H1 (cell line): Measurements from ENCODE around the gene DDX3X.

Experiments
- CTCF ChIP-seq, 3 experiments: IDR thresholded peaks; 1 replicate in 2 of 3; 2 replicates in 1 of 3; pipeline versions ENCODE4 v1.5.1 to v1.6.1; 2011; ENCODE audit warnings: low read length in 3 of 3, mild to moderate bottlenecking in 3 of 3, inconsistent platforms in 2 of 3, low read depth in 1 of 3, moderate library complexity in 1 of 3; ENCODE audit not compliant: insufficient read depth in 1 of 3; ENCODE audit errors: control extremely low read depth in 1 of 3
- EP300 ChIP-seq, 2 experiments: IDR thresholded peaks; 1 replicate in 1 of 2; 2 replicates in 1 of 2; pipeline ENCODE4 v1.6.1; 2011 to 2012; ENCODE audit warnings: low read depth in 2 of 2, low read length in 2 of 2, mild to moderate bottlenecking in 2 of 2, borderline replicate concordance in 1 of 2, inconsistent platforms in 1 of 2, moderate library complexity in 1 of 2

DNA sequence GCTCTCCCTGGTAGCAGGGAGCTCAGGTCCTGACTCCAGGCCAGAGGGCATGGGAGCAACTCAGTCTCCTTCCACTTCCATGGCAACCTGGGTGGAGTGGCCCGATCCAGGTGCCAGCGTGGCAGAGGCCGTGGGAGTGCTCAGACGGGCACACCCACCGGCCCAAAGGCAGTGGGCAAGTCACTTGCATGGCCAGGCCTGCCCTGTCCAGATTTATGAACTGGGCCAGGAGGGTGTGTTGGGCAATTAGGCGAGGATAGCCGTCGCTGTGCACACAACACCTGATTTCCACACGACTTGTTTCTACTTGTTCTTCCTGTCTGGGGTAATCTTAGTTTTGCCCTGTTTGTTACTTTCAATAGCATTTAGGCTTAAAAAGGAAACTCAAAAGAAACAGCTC is 57.6 kb downstream of the DDX3X start:
- TF ChIP-seq CTCF (IDR thresholded peaks at IDR 0.05; ENCODE audit: control extremely low read depth in 1 of 3, insufficient read depth in 1 of 3, low read depth in 1 of 3, low read length in 3 of 3): no peak
- TF ChIP-seq EP300 (IDR thresholded peaks at IDR 0.05; ENCODE audit: borderline replicate concordance in 1 of 2, low read depth in 2 of 2, low read length in 2 of 2): no peak
